HG03575 (cell line): ENCODE data around the gene ZNF827.

ENCODE experiments used
- ATAC-seq: cut with Tn5 transposase; IDR thresholded peaks from one replicate; pipeline ENCODE4 v1.9.1; 2021; ENCODE audit not compliant: unreplicated experiment, insufficient number of reproducible peaks, low FRiP score; ENCODE audit errors: extremely low read depth

ZNF827 gene

DNA sequence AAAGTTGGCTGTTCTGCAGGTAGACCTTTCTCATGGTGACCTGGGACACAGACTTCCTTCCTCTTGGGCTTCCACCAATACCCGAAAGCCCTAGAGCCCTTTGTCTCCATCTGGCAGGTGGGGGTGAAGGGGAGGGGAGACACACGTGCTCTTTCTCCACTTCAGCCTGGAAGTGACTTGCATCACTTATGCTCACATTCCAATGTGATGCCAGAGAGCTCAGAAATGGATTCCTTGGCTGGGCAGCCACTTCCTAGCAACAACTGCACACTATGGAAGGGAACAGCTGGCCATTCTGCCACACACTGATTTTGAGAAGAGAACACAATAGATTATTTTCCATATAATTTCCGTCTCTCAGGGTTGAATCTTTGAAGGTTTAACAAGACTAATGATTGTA lies 222.4 kb downstream of the ZNF827 start:
- ATAC-seq = no peak

DNA sequence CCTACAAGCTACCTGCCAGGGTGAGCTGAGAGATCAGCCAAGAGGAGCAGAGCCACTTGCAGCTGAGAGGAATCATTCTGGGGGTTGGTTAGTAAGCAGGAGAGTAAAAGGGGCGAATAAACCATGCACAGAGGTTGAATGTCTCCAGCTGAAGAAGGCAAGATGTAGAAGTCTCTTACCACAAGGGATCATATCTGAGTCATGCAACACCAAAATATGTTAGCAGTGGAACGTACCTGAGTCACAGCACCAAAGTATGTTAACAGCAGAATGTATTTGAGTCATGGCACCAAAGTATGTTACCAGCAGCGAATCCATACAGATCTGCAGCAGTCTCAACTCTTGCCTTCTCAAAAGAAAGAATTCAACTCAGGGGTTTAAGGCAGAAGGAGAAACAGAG lies 228.8 kb downstream of the ZNF827 start:
- no peak for ATAC-seq

DNA sequence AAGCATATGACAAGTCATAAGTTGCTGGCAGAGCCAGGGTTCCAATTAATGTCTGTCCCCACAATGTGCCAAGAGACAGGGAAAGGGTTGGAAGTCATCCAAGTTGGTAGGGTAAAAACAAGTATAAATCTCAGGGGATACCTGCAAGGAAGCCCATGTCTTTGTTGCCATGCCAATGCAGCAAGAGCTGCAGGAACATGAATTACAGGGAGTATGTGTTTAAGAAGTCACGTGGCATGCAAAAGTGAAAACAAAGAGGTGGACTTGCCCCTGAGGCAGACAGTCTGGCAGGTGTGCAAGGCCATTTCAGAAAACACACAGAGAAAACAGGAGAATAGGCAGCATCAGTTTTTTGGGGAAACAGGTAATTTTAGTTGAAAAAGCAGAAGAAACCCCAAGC lies 229.3 kb downstream of the ZNF827 start:
- ATAC-seq = no peak
